Mucosa of descending colon (tissue), 3 donors: ENCODE data around the gene EDN1. TPM values are rescaled to one million over a fixed set of nuclear protein-coding genes. Genes with fewer than 3 reads are reported as not detected.
A peak's percentile ranks its signal among the peaks of the same experiment; 100 is the strongest.

Experiments
- ATAC-seq: fragments of 200-7000 bp; cut with Tn5 transposase; one replicate; pipeline ENCODE4 v1.9.1; 2020; ENCODE audit warnings: mild to moderate bottlenecking, moderate library complexity
- DNase-seq, 3 donors: peaks; one replicate each; pipeline ENCODE4 v3.0.0-alpha.2; 2020
- H3K36me3 ChIP-seq: fragments of 200-600 bp; one replicate; pipeline ENCODE4 v1.8.0; 2021; ENCODE audit warnings: low read depth, mild to moderate bottlenecking
- H3K4me1 ChIP-seq: fragments of 200-600 bp; one replicate; pipeline ENCODE4 v1.8.0; 2021; ENCODE audit warnings: low read depth, mild to moderate bottlenecking
- H3K4me3 ChIP-seq: fragments of 200-600 bp; one replicate; pipeline ENCODE4 v1.8.0; 2021; ENCODE audit warnings: mild to moderate bottlenecking
- H3K9me3 ChIP-seq: fragments of 200-600 bp; one replicate; pipeline ENCODE4 v1.8.0; 2021; ENCODE audit warnings: mild to moderate bottlenecking
- intact Hi-C, 2 donors: fragments of 100-400 bp; cut with DNase I in 1 of 2; cut with micrococcal nuclease in 1 of 2; formaldehyde crosslinking; loops; one replicate each; pipeline versions ENCODE4 v1.11.0 to v1.11.1; 2022; cut with DNase I, micrococcal nuclease
- total RNA-seq, 3 donors: library from RNA; stranded (reverse); fragmentation: NEBNext Ultra II Directional in 2 of 3; extraction: Animal tissue kit (Norgen Biotek cat#: 25700) in 2 of 3; gene quantifications; one replicate each; pipeline versions ENCODE4 v1.2.1 to v1.2.4, GENCODE V29; 2021 to 2023
- TF ChIP-seq, protein P1 (sequence below): fragments of 200-600 bp; IDR thresholded peaks from one replicate; pipeline ENCODE4 v1.8.0; 2022; ENCODE audit warnings: antibody characterized with exemption, mild to moderate bottlenecking
- donor health status: DM: no; HTN: no; CAD: no; lungs with moderate emphysema.
- donor health status: DM: no; HTN: no; CAD: no.
- donor health status: DM: no; HTN: yes; CAD: no.

Gene EDN1
- total RNA-seq, 3 donors from 2014 or later: 8.4 to 26.5 (median 14.0) TPM

DNA sequence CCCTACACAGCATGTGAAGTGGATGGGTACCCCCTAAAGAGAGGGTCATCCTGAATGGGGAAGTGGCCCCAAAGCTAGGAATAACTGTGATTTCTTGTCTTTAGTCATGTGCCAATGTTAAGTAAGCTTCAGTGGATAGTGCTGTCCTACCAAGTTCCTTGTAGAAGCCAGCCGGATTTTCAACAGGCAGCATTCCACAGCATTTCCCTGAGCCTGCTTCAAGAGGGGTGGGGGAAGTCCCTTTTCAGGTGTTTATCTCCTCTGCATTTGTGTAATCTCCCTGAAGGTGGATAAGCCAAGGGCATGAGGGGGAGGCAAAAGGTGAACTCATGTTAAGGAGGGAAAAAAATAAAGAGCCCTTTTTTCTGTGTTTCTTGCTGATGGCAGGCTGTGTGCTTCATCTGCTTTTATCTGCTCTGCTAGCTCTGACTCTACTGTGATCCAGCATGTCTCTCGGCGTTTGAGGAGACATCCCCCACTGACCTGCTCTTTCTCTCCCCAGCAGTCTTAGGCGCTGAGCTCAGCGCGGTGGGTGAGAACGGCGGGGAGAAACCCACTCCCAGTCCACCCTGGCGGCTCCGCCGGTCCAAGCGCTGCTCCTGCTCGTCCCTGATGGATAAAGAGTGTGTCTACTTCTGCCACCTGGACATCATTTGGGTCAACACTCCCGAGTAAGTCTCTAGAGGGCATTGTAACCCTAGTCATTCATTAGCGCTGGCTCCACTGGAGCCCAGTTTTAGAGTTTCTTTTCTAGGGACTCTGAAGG lies 1.9 kb downstream of the EDN1 start:
- H3K4me3 ChIP-seq: no peak overlapping the region
- intact Hi-C loops: loop anchor here in 1 of 2 donors (5.0 to 10.0 kb wide), 3 partner anchors 215 to 635 kb away; no protein-coding TSS in a partner anchor
- peaks cover 10% of the 10 kb centered on the region for H3K4me1 ChIP-seq
- no peaks in the 10 kb centered on the region for H3K36me3 ChIP-seq
- ATAC-seq: peak; percentile 63
- peak in 2 of 3 donors; percentile 60 to 66 for DNase-seq
- no peaks in the 10 kb centered on the region for H3K9me3 ChIP-seq
- TF ChIP-seq, protein P1, sequence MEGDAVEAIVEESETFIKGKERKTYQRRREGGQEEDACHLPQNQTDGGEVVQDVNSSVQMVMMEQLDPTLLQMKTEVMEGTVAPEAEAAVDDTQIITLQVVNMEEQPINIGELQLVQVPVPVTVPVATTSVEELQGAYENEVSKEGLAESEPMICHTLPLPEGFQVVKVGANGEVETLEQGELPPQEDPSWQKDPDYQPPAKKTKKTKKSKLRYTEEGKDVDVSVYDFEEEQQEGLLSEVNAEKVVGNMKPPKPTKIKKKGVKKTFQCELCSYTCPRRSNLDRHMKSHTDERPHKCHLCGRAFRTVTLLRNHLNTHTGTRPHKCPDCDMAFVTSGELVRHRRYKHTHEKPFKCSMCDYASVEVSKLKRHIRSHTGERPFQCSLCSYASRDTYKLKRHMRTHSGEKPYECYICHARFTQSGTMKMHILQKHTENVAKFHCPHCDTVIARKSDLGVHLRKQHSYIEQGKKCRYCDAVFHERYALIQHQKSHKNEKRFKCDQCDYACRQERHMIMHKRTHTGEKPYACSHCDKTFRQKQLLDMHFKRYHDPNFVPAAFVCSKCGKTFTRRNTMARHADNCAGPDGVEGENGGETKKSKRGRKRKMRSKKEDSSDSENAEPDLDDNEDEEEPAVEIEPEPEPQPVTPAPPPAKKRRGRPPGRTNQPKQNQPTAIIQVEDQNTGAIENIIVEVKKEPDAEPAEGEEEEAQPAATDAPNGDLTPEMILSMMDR: no peak

DNA sequence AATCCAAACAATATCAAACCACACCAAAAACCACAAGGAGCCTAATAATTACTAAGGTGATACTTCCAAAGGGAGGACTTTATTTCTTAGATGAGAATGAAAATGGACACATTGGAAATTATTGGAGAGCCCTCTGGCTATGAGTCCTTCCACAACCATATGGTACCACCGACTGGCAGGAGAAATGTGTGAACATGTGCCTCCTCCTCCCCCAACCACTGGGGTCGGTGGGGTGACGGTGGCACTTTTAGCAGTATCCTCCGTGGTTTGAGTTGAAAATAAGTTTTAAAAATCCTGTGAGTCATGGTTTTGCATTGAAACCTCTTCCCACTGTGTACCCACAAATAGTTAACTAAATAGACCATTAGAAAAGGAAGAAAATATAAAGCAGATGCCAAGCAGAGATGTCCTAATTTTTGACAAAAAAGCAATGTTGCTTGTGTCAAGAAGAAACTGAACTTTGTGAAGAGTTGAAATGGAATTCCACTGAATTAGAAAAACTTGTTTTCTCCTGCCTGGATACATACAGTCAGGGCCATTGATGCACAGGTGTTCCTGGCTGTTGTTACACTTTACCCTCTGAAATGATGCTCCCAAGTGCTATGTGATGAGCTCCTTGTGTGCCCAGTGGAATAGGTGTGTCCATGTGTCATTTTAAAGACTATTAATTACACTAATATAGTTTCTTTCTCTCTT lies 3.2 kb downstream of the EDN1 start:
- H3K4me3 ChIP-seq: no peak overlapping the region
- no peak for DNase-seq
- ATAC-seq: no peak
- intact Hi-C loops: loop anchor here in 1 of 2 donors (5.0 to 10.0 kb wide), 3 partner anchors 214 to 636 kb away; no protein-coding TSS in a partner anchor
- H3K36me3 ChIP-seq: no peaks in the 10 kb centered on the region
- TF ChIP-seq, protein P1: no peak
- H3K9me3 ChIP-seq: no peaks in the 10 kb centered on the region
- H3K4me1 ChIP-seq: peaks cover 10% of the 10 kb centered on the region

DNA sequence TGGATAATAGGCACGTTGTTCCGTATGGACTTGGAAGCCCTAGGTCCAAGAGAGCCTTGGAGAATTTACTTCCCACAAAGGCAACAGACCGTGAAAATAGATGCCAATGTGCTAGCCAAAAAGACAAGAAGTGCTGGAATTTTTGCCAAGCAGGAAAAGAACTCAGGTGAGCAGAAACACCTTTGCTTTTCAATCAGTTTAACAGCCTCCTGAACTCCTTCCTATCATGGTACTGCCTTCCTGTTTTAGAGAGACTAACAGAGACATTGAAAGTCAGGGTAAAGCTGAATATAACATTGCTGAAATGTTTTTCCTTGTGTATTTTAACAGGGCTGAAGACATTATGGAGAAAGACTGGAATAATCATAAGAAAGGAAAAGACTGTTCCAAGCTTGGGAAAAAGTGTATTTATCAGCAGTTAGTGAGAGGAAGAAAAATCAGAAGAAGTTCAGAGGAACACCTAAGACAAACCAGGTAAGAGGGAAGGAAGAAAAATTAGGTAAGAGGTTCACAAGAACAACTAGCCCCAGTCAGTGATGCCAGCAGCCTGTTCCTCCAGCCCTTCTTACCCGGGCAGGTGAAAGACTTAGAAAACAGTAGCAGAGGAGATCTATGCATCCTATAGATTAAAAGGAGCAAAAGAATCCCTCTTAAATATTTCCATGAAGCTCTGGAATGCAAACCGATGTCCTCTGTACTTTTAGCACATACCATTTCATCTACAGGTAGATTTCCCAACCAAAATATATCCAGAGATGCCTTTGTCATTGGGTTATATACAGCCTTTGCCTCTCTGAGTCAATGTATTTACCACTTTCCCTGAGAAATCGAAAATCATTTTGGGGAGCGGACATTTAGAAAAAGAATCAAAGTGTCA lies 4.0 kb downstream of the EDN1 start:
- peaks cover 10% of the 10 kb centered on the region for H3K4me1 ChIP-seq
- intact Hi-C loops: loop anchor here in 1 of 2 donors (5.0 to 10.0 kb wide), 3 partner anchors 213 to 637 kb away; no protein-coding TSS in a partner anchor

DNA sequence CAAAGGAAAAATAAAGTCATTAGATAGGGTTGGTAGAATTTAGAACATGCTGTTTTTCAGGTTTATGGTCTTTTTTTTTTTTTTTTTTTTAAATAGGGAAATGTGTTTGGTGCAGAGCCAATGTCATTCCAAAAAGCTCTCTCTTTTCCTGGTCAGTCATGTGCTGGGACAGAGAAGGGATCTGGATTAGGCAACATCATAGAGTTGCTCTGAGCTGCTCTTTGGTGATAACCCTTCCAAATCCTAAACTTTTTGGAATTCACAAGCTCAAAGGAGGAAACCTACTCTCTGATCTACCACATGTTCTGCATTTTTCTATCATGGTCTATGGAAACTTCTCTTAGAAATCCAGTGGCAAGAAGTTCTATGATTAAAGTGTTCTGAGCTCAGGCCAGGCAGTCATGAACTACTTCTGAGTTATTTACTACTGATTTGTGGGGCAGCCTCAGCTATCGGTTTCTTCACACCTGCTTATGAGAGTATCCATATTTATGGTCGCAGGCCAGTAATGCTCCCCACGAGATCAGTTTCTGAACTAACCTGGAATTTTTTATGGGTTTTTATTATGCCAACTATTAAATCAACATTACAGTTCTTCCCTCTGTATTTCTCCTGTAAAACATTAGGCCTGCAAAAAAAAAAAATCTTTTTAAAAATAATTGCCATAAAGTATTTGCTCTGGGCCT lies 4.8 kb downstream of the EDN1 start:
- Histone ChIP-seq H3K36me3 (no peaks in the 10 kb centered on the region), H3K4me3 (no peak overlapping the region), H3K4me1 (peaks cover 10% of the 10 kb centered on the region), H3K9me3 (no peaks in the 10 kb centered on the region)
- intact Hi-C loops: loop anchor here in 1 of 2 donors (5.0 to 10.0 kb wide), 3 partner anchors 212 to 638 kb away; no protein-coding TSS in a partner anchor
- DNase-seq (no peak), ATAC-seq (no peak)
- TF ChIP-seq, protein P1: no peak

More for the DNA sequence above, 4.0 kb downstream of the EDN1 start:
- ATAC-seq (no peak), DNase-seq (no peak)
- H3K36me3 ChIP-seq: no peaks in the 10 kb centered on the region
- no peaks in the 10 kb centered on the region for H3K9me3 ChIP-seq
- no peak overlapping the region for H3K4me3 ChIP-seq
- TF ChIP-seq, protein P1: no peak
